Activated CD4-positive, CD25-positive, alpha-beta regulatory T cell treated with anti-CD3 and anti-CD28 coated beads, Interleukin-2, amount 50 U/mL, for 24 hours (primary cell): ENCODE measurements around the gene SP6.

ENCODE experiments used
- ATAC-seq, 2 donors: fragments of 150-1000 bp; cut with Tn5 transposase; one replicate each; pipeline ENCODE4 v1.10.0; 2021; ENCODE audit warnings: mild to moderate bottlenecking in 1 of 2, moderate library complexity in 1 of 2

Gene SP6

GRCh38 chr17:47850692-47851573 lies at the start of gene SP6:
Gene SP6, minus strand, starts transcription at chr17:47851163. Its CDS starts 2,734 bp downstream, at chr17:47848429.
- ATAC-seq, result peak; percentile 91 to 94

GRCh38 chr17:47899643-47900042 lies 48.7 kb upstream of the SP6 start:
- ATAC-seq, result no peak

GRCh38 chr17:47898241-47898640 lies 47.3 kb upstream of the SP6 start:
- ATAC-seq, result no peak

GRCh38 chr17:47897561-47897960 lies 46.6 kb upstream of the SP6 start:
- no peak for ATAC-seq

GRCh38 chr17:47896672-47897490 lies 45.9 kb upstream of the SP6 start:
- no peak for ATAC-seq

- peak; percentile 91 to 94 for ATAC-seq
These were observed 45.1 kb upstream of the SP6 start, which contains the start of gene SP2 for GRCh38 chr17:47895856-47896671. Gene SP2, plus strand, starts transcription at chr17:47896236. Its CDS starts 51 bp downstream, at chr17:47896287.

- ATAC-seq, result no peak
These were observed 44.4 kb upstream of the SP6 start for GRCh38 chr17:47895347-47895855.

GRCh38 chr17:47894498-47895346 lies 43.8 kb upstream of the SP6 start:
- ATAC-seq, result no peak

GRCh38 chr17:47891545-47892088 lies 40.7 kb upstream of the SP6 start:
- no peak for ATAC-seq

- ATAC-seq, result peak; percentile 97 to 98
These were observed 39.0 kb upstream of the SP6 start for GRCh38 chr17:47889734-47890529.

GRCh38 chr17:47888293-47888692 lies 37.3 kb upstream of the SP6 start:
- ATAC-seq, result no peak

GRCh38 chr17:47884905-47885730 lies 34.2 kb upstream of the SP6 start:
- no peak for ATAC-seq

- ATAC-seq, result no peak
These were observed 33.4 kb upstream of the SP6 start for GRCh38 chr17:47884427-47884740.

GRCh38 chr17:47883589-47884426 lies 32.8 kb upstream of the SP6 start:
- no peak for ATAC-seq

GRCh38 chr17:47882695-47883588 lies 32.0 kb upstream of the SP6 start:
- no peak for ATAC-seq

GRCh38 chr17:47882247-47882646 lies 31.3 kb upstream of the SP6 start:
- no peak for ATAC-seq

GRCh38 chr17:47879776-47880454 lies 29.0 kb upstream of the SP6 start:
- ATAC-seq, result no peak
